Measurements from ENCODE around the gene OSER1. TPM values are rescaled to one million over a fixed set of nuclear protein-coding genes. Genes with fewer than 3 reads are reported as not detected.

Gene OSER1
- total and polyA plus RNA-seq, 2 of the 8 experiments (the other 6 are each of a cell fraction or from before 2014, with no cell fraction given), result 24.5 to 31.8 TPM

- H2BK20ac ChIP-seq (ENCODE audit: low read length), result no peak overlapping the region
- H3K9me3 ChIP-seq (ENCODE audit: insufficient read depth in 2 of 2, low read depth in 1 of 2, low read length in 1 of 2), result peaks cover 0 to 3% of the 10 kb centered on the region in 2 experiments; a peak in 1 of 4 replicates
- H2AFZ ChIP-seq (ENCODE audit: low read length), result no peak overlapping the region
- no peak overlapping the region for H3K56ac ChIP-seq (replicated peaks; ENCODE audit: insufficient read length, low read depth, low read length)
- DNase-seq (ENCODE audit: low read depth in 1 of 2, low spot score in 2 of 2) (no peak), FAIRE-seq (no peak)
- H2BK12ac ChIP-seq (ENCODE audit: low read depth, low read length), result no peak overlapping the region
- no peak overlapping the region for H3K4me2 ChIP-seq (ENCODE audit: insufficient read depth in 1 of 2, low read depth in 2 of 2, low read length in 2 of 2)
- CTCF ChIA-PET (ENCODE audit: partially characterized antibody), result interaction anchor here (0.9 kb wide), 1 partner anchor 35 kb away, joined by 3 read pairs; no protein-coding TSS in a partner anchor
- H3K4ac ChIP-seq (replicated peaks; ENCODE audit: insufficient read length, low read depth, low read length), result no peak overlapping the region
- H3K23me2 ChIP-seq (ENCODE audit: low read depth, low read length), result peaks cover under 1% of the 10 kb centered on the region; the same call in 1 of the 2 replicates
- H4K8ac ChIP-seq (ENCODE audit: extremely low read depth, insufficient read depth, low read length), result no peak overlapping the region
- POLR2A ChIA-PET (ENCODE audit: partially characterized antibody), result no interaction called here
- no peaks in the 10 kb centered on the region for H3K36me3 ChIP-seq (ENCODE audit: control insufficient read depth in 2 of 4, insufficient read depth in 4 of 4, low read length in 3 of 4)
- H3K27me3 ChIP-seq (replicated peaks in 1 of 4; ENCODE audit: control insufficient read depth in 3 of 4, extremely low read depth in 1 of 4, insufficient read depth in 3 of 4, low read length in 3 of 4), result no peaks in the 10 kb centered on the region
- no peaks in the 10 kb centered on the region for H3K79me2 ChIP-seq (ENCODE audit: control insufficient read depth in 1 of 2, insufficient read depth in 2 of 2, low read length in 2 of 2)
- H3K4me3 ChIP-seq (ENCODE audit: extremely low read depth in 1 of 4, insufficient read depth in 2 of 4, low read depth in 3 of 4, low read length in 4 of 4), result no peak overlapping the region
- no peak overlapping the region for H4K5ac ChIP-seq (ENCODE audit: insufficient read length, low read depth, low read length)
- no peak overlapping the region for H2BK15ac ChIP-seq (ENCODE audit: low read length)
- H3K18ac ChIP-seq (ENCODE audit: extremely low read depth, low read length), result no peak overlapping the region
- H3K9ac ChIP-seq (replicated peaks in 1 of 4; ENCODE audit: extremely low read depth in 1 of 4, low read depth in 3 of 4, low read length in 3 of 4), result no peak overlapping the region
- H3K14ac ChIP-seq (ENCODE audit: insufficient read length), result no peak overlapping the region
- no peak overlapping the region for H4K91ac ChIP-seq (replicated peaks; ENCODE audit: insufficient read length, low read length)
- H3K79me1 ChIP-seq (ENCODE audit: low read depth, low read length), result no peaks in the 10 kb centered on the region
- 92% methylated on average over 2 of the region's 2 CpGs; no CpG with 5 or more reads in 1 of the 2 experiments for WGBS, 2 experiments (ENCODE audit: extremely low coverage in 1 of 2, insufficient coverage in 1 of 2, insufficient read length in 1 of 2, insufficient replicate concordance in 2 of 2, low coverage in 1 of 2, low lambda C conversion rate in 2 of 2, missing lambda C conversion rate in 1 of 2)
- H3K27ac ChIP-seq (ENCODE audit: low read depth, low read length), result no peak overlapping the region
- H3K4me1 ChIP-seq (replicated peaks in 1 of 4; ENCODE audit: control insufficient read depth in 3 of 4, insufficient read depth in 4 of 4, low read length in 3 of 4), result peaks cover 0 to 5% (median 0%) of the 10 kb centered on the region in 4 experiments; a peak in 1 of 7 replicates
- H2BK5ac ChIP-seq (ENCODE audit: low read depth, low read length), result no peak overlapping the region
- no peak overlapping the region for H2AK5ac ChIP-seq (ENCODE audit: low read depth, low read length)
- H4K20me1 ChIP-seq (replicated peaks in 1 of 2; ENCODE audit: control insufficient read depth in 1 of 2, insufficient read depth in 2 of 2, low read length in 2 of 2), result no peaks in the 10 kb centered on the region
- no peak overlapping the region for H3K23ac ChIP-seq (ENCODE audit: insufficient read length)
- no peak overlapping the region for H2BK120ac ChIP-seq (replicated peaks; ENCODE audit: low read depth, low read length)
- TF ChIP-seq SAP30 (IDR thresholded peaks at IDR 0.05; ENCODE audit: insufficient read depth, insufficient replicate concordance, low read length) (no peak), BACH1 (IDR thresholded peaks at IDR 0.05; ENCODE audit: low read length) (no peak), NRF1 (IDR thresholded peaks at IDR 0.05; ENCODE audit: low read depth, low read length) (no peak), YY1 (IDR thresholded peaks at IDR 0.05; ENCODE audit: low read depth, low read length) (no peak), SP1 (IDR thresholded peaks at IDR 0.05; ENCODE audit: low read depth, low read length) (no peak), SP2 (IDR thresholded peaks at IDR 0.05; ENCODE audit: low read length) (no peak), TAF7 (optimal IDR thresholded peaks at IDR 0.05; ENCODE audit: borderline replicate concordance, low read depth, low read length) (no peak), RBBP5 (IDR thresholded peaks at IDR 0.05; ENCODE audit: borderline replicate concordance, low read depth, low read length) (no peak), POU5F1 (IDR thresholded peaks at IDR 0.05; ENCODE audit: low read depth, low read length) (no peak), ZNF274 (IDR thresholded peaks at IDR 0.05; ENCODE audit: borderline replicate concordance, extremely low read depth, low read length) (no peak), FOSL1 (IDR thresholded peaks at IDR 0.05; ENCODE audit: insufficient read depth, low read depth, low read length) (no peak), CBX5 (IDR thresholded peaks at IDR 0.05; ENCODE audit: low read depth, low read length) (no peak), CHD1 (IDR thresholded peaks at IDR 0.05; ENCODE audit: low read depth, low read length) (no peak), KDM1A (IDR thresholded peaks at IDR 0.05; ENCODE audit: borderline replicate concordance, low read length) (no peak), NANOG (IDR thresholded peaks at IDR 0.05; ENCODE audit: insufficient read depth, low read depth, low read length, poor library complexity, severe bottlenecking) (no peak)
Measured at GRCh38 chr20:44241796-44242195, 31.2 kb upstream of the OSER1 start.
